Measurements from ENCODE around the gene ARRDC4.

Gene ARRDC4

GRCh38 chr15:97947465-97948260, 12.8 kb upstream of the ARRDC4 start:
- no peak overlapping the region for H3K4me3 ChIP-seq (ENCODE audit: low read depth, low read length)
- TF ChIP-seq, protein P1, sequence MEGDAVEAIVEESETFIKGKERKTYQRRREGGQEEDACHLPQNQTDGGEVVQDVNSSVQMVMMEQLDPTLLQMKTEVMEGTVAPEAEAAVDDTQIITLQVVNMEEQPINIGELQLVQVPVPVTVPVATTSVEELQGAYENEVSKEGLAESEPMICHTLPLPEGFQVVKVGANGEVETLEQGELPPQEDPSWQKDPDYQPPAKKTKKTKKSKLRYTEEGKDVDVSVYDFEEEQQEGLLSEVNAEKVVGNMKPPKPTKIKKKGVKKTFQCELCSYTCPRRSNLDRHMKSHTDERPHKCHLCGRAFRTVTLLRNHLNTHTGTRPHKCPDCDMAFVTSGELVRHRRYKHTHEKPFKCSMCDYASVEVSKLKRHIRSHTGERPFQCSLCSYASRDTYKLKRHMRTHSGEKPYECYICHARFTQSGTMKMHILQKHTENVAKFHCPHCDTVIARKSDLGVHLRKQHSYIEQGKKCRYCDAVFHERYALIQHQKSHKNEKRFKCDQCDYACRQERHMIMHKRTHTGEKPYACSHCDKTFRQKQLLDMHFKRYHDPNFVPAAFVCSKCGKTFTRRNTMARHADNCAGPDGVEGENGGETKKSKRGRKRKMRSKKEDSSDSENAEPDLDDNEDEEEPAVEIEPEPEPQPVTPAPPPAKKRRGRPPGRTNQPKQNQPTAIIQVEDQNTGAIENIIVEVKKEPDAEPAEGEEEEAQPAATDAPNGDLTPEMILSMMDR (IDR thresholded peaks at IDR 0.05; ENCODE audit: low read depth, low read length, missing control alignments) = no peak
- H3K27me3 ChIP-seq (replicated peaks) = no peaks in the 10 kb centered on the region
- in situ Hi-C loops (cut with HindIII; ENCODE audit: low pct_ligation_motif_present, low sequenced_read_pairs) = no loop called here
- no peaks in the 10 kb centered on the region for H3K36me3 ChIP-seq (replicated peaks)
- H3K27ac ChIP-seq = no peak overlapping the region
- no peak for DNase-seq

- TF ChIP-seq, protein P1 (IDR thresholded peaks at IDR 0.05; ENCODE audit: low read depth, low read length, missing control alignments) = no peak
- no peaks in the 10 kb centered on the region for H3K27me3 ChIP-seq (replicated peaks)
- in situ Hi-C loops (cut with HindIII; ENCODE audit: low pct_ligation_motif_present, low sequenced_read_pairs) = no loop called here
- no peak overlapping the region for H3K27ac ChIP-seq
- H3K4me3 ChIP-seq (ENCODE audit: low read depth, low read length) = no peak overlapping the region
- H3K36me3 ChIP-seq (replicated peaks) = no peaks in the 10 kb centered on the region
- no peak for DNase-seq
Observed at GRCh38 chr15:97953254-97953653, 7.2 kb upstream of the ARRDC4 start.

- Histone ChIP-seq H3K4me3 (ENCODE audit: low read depth, low read length) (no peak overlapping the region), H3K27me3 (replicated peaks) (no peaks in the 10 kb centered on the region), H3K36me3 (replicated peaks) (no peaks in the 10 kb centered on the region), H3K27ac (no peak overlapping the region)
- no peak for DNase-seq
- in situ Hi-C loops (cut with HindIII; ENCODE audit: low pct_ligation_motif_present, low sequenced_read_pairs) = no loop called here
- TF ChIP-seq, protein P1 (IDR thresholded peaks at IDR 0.05; ENCODE audit: low read depth, low read length, missing control alignments) = no peak
Observed at GRCh38 chr15:97953748-97954147, 6.8 kb upstream of the ARRDC4 start.

GRCh38 chr15:97955035-97955434, 5.5 kb upstream of the ARRDC4 start:
- no peak overlapping the region for H3K27ac ChIP-seq
- DNase-seq = no peak
- no peak overlapping the region for H3K4me3 ChIP-seq (ENCODE audit: low read depth, low read length)
- TF ChIP-seq, protein P1 (IDR thresholded peaks at IDR 0.05; ENCODE audit: low read depth, low read length, missing control alignments) = no peak
- no peaks in the 10 kb centered on the region for H3K27me3 ChIP-seq (replicated peaks)
- in situ Hi-C loops (cut with HindIII; ENCODE audit: low pct_ligation_motif_present, low sequenced_read_pairs) = no loop called here
- H3K36me3 ChIP-seq (replicated peaks) = no peaks in the 10 kb centered on the region

DNA sequence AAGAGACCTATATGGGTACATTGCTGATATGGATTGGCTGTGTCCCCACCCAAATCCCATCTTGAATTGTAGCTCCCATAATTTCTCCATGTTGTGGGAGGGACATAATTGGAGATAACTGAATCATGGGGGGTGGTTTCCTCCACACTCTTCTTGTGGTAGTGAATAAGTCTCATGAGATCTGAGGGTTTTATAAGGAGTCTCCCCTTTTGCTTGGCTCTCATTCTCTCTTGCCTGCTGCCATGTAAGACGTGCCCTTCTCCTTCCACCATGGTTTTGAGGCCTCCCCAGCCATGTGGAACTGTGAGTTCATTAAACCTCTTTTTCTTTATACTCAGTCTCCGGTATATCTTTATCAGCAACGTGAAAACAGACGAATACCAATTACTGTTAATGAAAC, 5.0 kb upstream of the ARRDC4 start:
- H3K27me3 ChIP-seq (replicated peaks) = no peaks in the 10 kb centered on the region
- no peak for DNase-seq
- TF ChIP-seq, protein P1 (IDR thresholded peaks at IDR 0.05; ENCODE audit: low read depth, low read length, missing control alignments) = no peak
- no peaks in the 10 kb centered on the region for H3K36me3 ChIP-seq (replicated peaks)
- in situ Hi-C loops (cut with HindIII; ENCODE audit: low pct_ligation_motif_present, low sequenced_read_pairs) = no loop called here
- no peak overlapping the region for H3K4me3 ChIP-seq (ENCODE audit: low read depth, low read length)
- H3K27ac ChIP-seq = no peak overlapping the region

All from brain microvascular endothelial cell (primary cell).